Activated CD4-positive, alpha-beta T cell treated with anti-CD3 and anti-CD28 coated beads, Interleukin-2, amount 10 ng/mL, durations not matched to agents 7 days and 5 days (primary cell): Measurements from ENCODE around the gene SCYGR4. TPM values are rescaled to one million over a fixed set of nuclear protein-coding genes. Genes with fewer than 3 reads are reported as not detected.

Source experiments
- CTCF ChIA-PET: fragments of 350-600 bp; sonication (Branson Sonifier 250); formaldehyde crosslinking; loops from one replicate; lab custom pipeline; 2021; ENCODE audit warnings: antibody characterized with exemption; lab: Charles Lee
- POLR2A ChIA-PET: fragments of 350-600 bp; sonication (Branson Sonifier 250); formaldehyde crosslinking; loops from one replicate; lab custom pipeline; 2021; ENCODE audit warnings: antibody characterized with exemption; lab: Charles Lee
- DNase-seq: peaks from one replicate; pipeline ENCODE4 v3.0.0-alpha.2; 2020
- H3K27ac Mint-ChIP-seq: one replicate; pipeline ENCODE4 v1.8.0; 2021; ENCODE audit warnings: mild to moderate bottlenecking, moderate library complexity, mixed read lengths
- H3K27me3 Mint-ChIP-seq: one replicate; pipeline ENCODE4 v1.8.0; 2021; ENCODE audit warnings: mixed read lengths
- H3K36me3 Mint-ChIP-seq: one replicate; pipeline ENCODE4 v1.8.0; 2021; ENCODE audit warnings: low read depth, mixed read lengths
- H3K4me1 Mint-ChIP-seq: one replicate; pipeline ENCODE4 v1.8.0; 2021; ENCODE audit warnings: mixed read lengths
- H3K4me3 Mint-ChIP-seq: one replicate; pipeline ENCODE4 v1.8.0; 2021; ENCODE audit warnings: mild to moderate bottlenecking, moderate library complexity, mixed read lengths
- H3K9me3 Mint-ChIP-seq: one replicate; pipeline ENCODE4 v1.8.0; 2021; ENCODE audit warnings: mixed read lengths
- total RNA-seq, 2 experiments: library from RNA; stranded (reverse); gene quantifications; one replicate each; pipeline ENCODE4 v1.2.3, GENCODE V29; 2021

The SCYGR4 gene
- not detected for total RNA-seq

GRCh38 chr2:227617316-227618230 lies at the start of gene SCYGR4:
TSS of gene SCYGR4 (plus strand) at chr2:227617498. CDS start at chr2:227617498, 0 bp downstream.
- no peak within 1 kb of the TSS for H3K27ac Mint-ChIP-seq
- ChIA-PET CTCF (no interaction called here), POLR2A (no interaction called here)
- H3K4me1 Mint-ChIP-seq, result no peaks in the 10 kb centered on the region
- no peaks in the 10 kb centered on the region for H3K36me3 Mint-ChIP-seq
- no peak within 1 kb of the TSS for H3K4me3 Mint-ChIP-seq
- DNase-seq, result no peak
- peaks cover 9% of the 10 kb centered on the region for H3K27me3 Mint-ChIP-seq
- no peaks in the 10 kb centered on the region for H3K9me3 Mint-ChIP-seq

DNA sequence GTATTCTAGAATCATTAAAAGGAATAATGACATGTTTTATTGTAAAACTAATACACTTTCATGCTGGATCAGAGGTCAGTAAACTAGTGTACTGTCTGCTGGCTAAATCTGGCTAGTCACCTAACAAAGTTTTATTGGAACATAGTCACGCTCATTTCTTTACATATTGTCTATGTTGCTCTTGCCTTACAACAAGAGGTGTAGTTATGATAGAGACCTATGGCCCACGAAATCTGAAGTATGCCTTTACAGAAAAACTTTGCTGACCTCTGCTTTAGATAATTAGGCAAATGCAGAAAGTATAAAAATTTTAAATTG lies 48.5 kb upstream of the SCYGR4 start:
- CTCF ChIA-PET, result no interaction called here
- Mint-ChIP-seq H3K27me3 (peaks cover 5% of the 10 kb centered on the region), H3K9me3 (no peaks in the 10 kb centered on the region), H3K4me3 (no peak overlapping the region), H3K27ac (no peak overlapping the region), H3K4me1 (no peaks in the 10 kb centered on the region), H3K36me3 (no peaks in the 10 kb centered on the region)
- no peak for DNase-seq
- POLR2A ChIA-PET, result no interaction called here

DNA sequence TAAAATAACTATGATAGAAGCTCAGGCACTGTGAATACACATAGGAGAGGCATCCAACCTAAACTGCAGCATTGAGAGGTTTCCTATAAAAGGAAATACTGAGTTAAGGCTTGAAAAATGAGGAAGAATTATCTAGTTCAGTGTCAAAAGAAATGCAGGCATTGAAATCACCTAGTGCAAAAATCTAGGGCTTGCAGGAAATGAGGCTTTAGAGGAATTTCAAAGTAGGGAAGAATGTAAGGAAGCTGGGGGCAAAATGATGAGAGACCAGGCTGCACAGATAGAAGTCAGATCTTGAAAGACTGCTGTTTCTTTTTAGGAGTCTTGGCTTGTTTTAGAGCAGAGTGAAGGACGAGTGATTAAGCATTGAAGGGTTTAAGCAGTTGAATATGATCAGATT lies 46.7 kb upstream of the SCYGR4 start:
- CTCF ChIA-PET, result no interaction called here
- H3K4me1 Mint-ChIP-seq, result no peaks in the 10 kb centered on the region
- H3K4me3 Mint-ChIP-seq, result no peak overlapping the region
- DNase-seq, result no peak
- H3K27me3 Mint-ChIP-seq, result peaks cover 7% of the 10 kb centered on the region
- H3K9me3 Mint-ChIP-seq, result no peaks in the 10 kb centered on the region
- H3K27ac Mint-ChIP-seq, result no peak overlapping the region
- H3K36me3 Mint-ChIP-seq, result no peaks in the 10 kb centered on the region
- POLR2A ChIA-PET, result no interaction called here

- ChIA-PET CTCF (no interaction called here), POLR2A (no interaction called here)
- Mint-ChIP-seq H3K9me3 (no peaks in the 10 kb centered on the region), H3K4me3 (no peak overlapping the region), H3K27me3 (peaks cover 30% of the 10 kb centered on the region), H3K36me3 (no peaks in the 10 kb centered on the region), H3K27ac (no peak overlapping the region), H3K4me1 (no peaks in the 10 kb centered on the region)
- no peak for DNase-seq
Measured at GRCh38 chr2:227576110-227576509, 41.2 kb upstream of the SCYGR4 start.

DNA sequence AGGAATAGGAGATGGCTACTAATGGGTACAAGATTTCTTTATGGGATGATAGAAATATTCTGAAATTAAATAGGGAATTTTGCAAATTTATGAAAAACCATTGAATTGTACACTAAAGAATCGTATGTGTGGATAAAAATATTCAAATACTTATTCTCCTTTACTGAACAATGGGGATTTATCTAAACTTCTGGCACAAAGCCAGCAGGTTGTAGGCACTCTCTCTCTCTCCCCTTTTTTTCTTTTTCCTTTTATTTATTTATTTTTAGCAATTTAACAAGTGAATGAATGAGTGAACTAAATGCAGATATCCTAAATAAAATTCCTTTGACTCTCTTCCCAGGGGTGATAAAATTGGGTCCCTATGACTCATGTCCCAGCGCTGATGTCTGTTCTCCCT lies 40.5 kb upstream of the SCYGR4 start:
- ChIA-PET POLR2A (no interaction called here), CTCF (no interaction called here)
- H3K27ac Mint-ChIP-seq, result no peak overlapping the region
- DNase-seq, result no peak
- no peak overlapping the region for H3K4me3 Mint-ChIP-seq
- H3K36me3 Mint-ChIP-seq, result no peaks in the 10 kb centered on the region
- H3K9me3 Mint-ChIP-seq, result no peaks in the 10 kb centered on the region
- no peaks in the 10 kb centered on the region for H3K4me1 Mint-ChIP-seq
- peaks cover 31% of the 10 kb centered on the region for H3K27me3 Mint-ChIP-seq

DNA sequence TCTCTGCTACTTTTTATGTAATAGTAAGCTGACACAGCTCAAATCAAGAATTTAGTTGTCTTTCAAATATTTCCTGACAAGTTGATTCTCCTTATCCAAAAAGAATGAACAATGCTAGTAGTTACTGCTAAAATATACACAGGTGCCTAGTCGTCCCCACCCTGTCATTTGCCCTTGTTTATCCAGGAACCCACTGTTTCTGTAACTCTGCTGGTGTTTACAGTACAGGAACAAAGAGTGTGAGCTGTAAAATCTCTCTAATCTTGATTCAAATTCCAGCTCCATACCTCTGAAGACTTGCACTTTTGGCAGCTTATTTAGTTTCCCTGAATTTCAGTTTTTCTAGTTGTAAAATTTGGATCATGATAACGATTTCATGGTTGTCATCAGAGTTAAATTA lies 39.7 kb upstream of the SCYGR4 start:
- Mint-ChIP-seq H3K27ac (no peak overlapping the region), H3K4me1 (no peaks in the 10 kb centered on the region), H3K27me3 (peaks cover 29% of the 10 kb centered on the region), H3K36me3 (no peaks in the 10 kb centered on the region), H3K4me3 (no peak overlapping the region), H3K9me3 (peaks cover 3% of the 10 kb centered on the region)
- no peak for DNase-seq
- ChIA-PET CTCF (no interaction called here), POLR2A (no interaction called here)

DNA sequence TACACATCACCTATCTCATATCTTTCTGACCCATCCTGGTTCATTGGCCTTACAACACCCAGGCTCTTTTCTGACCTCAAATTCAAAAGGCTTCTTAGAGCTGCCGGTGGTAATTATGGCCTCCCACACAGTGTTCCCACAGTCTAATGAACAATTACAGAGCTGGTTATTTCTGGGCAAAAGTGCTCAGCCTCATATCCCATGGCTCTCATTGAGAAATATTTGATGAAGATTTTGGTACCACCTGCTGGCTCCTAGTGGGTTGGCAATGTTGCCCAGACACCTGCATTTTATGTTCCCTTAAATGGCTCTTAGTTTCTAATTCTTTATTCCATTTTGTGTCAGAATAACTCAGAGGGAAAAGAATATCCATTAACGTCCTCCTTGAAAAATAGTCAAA lies 38.7 kb upstream of the SCYGR4 start:
- CTCF ChIA-PET, result no interaction called here

DNA sequence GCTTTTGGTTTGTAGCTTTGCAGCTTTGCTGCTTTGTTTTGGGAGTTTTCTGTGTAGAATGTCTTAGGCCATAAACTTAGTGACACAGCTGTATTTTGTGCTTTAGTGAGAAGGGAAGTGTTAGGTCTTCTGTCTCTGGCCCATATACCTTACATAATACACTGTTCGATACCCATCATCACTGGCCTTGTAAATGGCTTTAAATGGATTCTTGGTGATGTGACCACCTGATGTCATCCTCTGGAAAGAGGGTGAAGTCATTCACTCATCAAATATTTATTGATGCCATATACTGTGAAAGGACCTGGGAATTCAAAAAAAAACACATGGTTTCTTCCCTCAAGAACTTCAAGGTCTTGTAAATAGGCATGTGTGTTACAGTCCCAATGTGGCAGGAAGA lies 37.5 kb upstream of the SCYGR4 start:
- no peak overlapping the region for H3K4me3 Mint-ChIP-seq
- H3K27ac Mint-ChIP-seq, result no peak overlapping the region
- H3K4me1 Mint-ChIP-seq, result no peaks in the 10 kb centered on the region
- CTCF ChIA-PET, result interaction anchor here (0.6 to 0.7 kb wide), 2 partner anchors 9 to 417 kb away, joined by 3 read pairs; no protein-coding TSS in a partner anchor
- H3K27me3 Mint-ChIP-seq, result peaks cover 29% of the 10 kb centered on the region
- no peak for DNase-seq
- POLR2A ChIA-PET, result no interaction called here
- peaks cover 10% of the 10 kb centered on the region for H3K9me3 Mint-ChIP-seq
- H3K36me3 Mint-ChIP-seq, result no peaks in the 10 kb centered on the region

More for the DNA sequence above, 38.7 kb upstream of the SCYGR4 start:
- no peak overlapping the region for H3K27ac Mint-ChIP-seq
- H3K36me3 Mint-ChIP-seq, result no peaks in the 10 kb centered on the region
- peaks cover 29% of the 10 kb centered on the region for H3K27me3 Mint-ChIP-seq
- POLR2A ChIA-PET, result no interaction called here
- DNase-seq, result no peak
- no peaks in the 10 kb centered on the region for H3K4me1 Mint-ChIP-seq
- H3K4me3 Mint-ChIP-seq, result no peak overlapping the region
- H3K9me3 Mint-ChIP-seq, result peaks cover 9% of the 10 kb centered on the region

- H3K36me3 Mint-ChIP-seq, result no peaks in the 10 kb centered on the region
- DNase-seq, result no peak
- peaks cover 10% of the 10 kb centered on the region for H3K9me3 Mint-ChIP-seq
- peaks cover 23% of the 10 kb centered on the region for H3K27me3 Mint-ChIP-seq
- no peak overlapping the region for H3K27ac Mint-ChIP-seq
- ChIA-PET CTCF (no interaction called here), POLR2A (no interaction called here)
- H3K4me3 Mint-ChIP-seq, result no peak overlapping the region
- no peaks in the 10 kb centered on the region for H3K4me1 Mint-ChIP-seq
Measured at GRCh38 chr2:227582369-227582768, 34.9 kb upstream of the SCYGR4 start.

DNA sequence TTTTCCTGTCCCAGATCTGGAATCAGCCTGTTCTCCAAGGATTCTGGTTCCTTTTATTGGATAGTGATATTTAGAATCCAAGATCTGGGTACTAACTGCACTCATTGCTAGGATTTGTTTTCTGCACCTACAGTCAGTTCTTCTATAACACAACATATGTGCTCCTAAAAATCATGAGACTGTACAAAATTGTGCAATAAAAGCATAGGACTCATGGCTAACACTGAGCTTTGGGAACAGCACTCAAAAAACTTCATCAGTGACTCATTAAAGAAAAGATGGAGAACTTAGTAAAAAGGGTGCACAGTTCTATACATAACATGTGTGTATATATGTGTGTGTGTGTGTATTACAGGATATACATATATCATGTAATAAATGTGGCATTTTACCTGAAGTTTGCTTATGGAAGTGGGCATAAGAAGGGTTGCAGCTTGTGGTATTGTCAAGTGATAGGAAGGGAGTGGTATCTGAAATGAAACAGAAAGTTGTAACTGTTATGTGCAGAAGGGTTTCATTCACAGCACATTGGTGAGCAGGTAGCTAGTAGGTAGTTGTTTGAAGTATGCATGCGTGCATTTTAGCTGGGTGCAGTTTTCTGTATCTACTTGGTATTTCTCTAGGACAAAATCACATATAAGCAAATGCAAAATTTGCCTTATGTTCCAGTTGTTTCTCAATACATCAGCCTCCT lies 24.5 kb upstream of the SCYGR4 start:
- no peak for DNase-seq
- Mint-ChIP-seq H3K9me3 (peaks cover 3% of the 10 kb centered on the region), H3K4me3 (no peak overlapping the region), H3K4me1 (peaks cover 15% of the 10 kb centered on the region), H3K27me3 (peaks cover 39% of the 10 kb centered on the region), H3K27ac (no peak overlapping the region), H3K36me3 (no peaks in the 10 kb centered on the region)
- ChIA-PET CTCF (no interaction called here), POLR2A (no interaction called here)

- POLR2A ChIA-PET, result no interaction called here
- DNase-seq, result no peak
- Mint-ChIP-seq H3K4me1 (peaks cover 15% of the 10 kb centered on the region), H3K4me3 (no peak overlapping the region), H3K27me3 (peaks cover 22% of the 10 kb centered on the region), H3K27ac (no peak overlapping the region), H3K9me3 (peaks cover 3% of the 10 kb centered on the region), H3K36me3 (no peaks in the 10 kb centered on the region)
- CTCF ChIA-PET, result no interaction called here
Measured at GRCh38 chr2:227595797-227596196, 21.5 kb upstream of the SCYGR4 start.

DNA sequence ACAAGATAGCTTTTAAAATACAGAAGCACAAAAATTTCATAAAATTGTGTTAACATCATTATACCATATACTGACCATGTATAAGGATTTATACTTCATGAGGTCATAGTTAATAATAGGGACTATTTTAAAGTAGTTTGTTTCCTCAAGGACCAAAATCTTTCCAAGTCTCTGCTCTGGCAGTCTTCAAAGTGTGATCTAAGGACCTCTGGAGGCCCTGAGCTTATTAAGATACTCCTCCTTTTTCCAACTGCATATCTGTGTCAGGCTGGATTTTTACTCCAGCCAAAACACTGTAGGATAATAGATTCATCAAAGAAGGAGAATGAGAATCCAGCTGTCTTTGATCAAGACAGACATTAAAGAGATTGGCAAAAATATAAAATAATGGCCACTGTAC lies 20.3 kb upstream of the SCYGR4 start:
- Mint-ChIP-seq H3K36me3 (no peaks in the 10 kb centered on the region), H3K4me3 (no peak overlapping the region), H3K27ac (no peak overlapping the region), H3K9me3 (peaks cover 3% of the 10 kb centered on the region), H3K4me1 (peaks cover 15% of the 10 kb centered on the region), H3K27me3 (peaks cover 17% of the 10 kb centered on the region)
- POLR2A ChIA-PET, result no interaction called here
- no peak for DNase-seq
- CTCF ChIA-PET, result no interaction called here

DNA sequence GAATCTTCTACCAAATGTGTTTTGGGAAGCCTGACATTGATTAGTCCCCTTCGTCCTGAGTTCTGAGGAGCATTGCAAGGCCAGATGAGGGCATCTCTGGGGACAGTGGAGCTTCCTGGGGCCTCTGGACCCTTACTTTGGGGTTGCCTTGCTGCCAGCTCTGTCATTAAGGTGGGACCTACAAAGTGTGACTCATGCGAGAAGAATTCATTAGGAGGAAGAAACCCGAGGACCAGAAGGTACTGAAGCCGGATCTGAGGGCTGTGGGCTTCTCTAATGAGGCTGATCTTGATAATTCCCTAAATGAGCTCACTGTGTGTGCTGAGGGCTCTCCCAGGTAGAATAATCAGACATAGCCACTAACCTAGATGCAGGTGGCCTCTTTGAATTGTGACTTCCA lies 19.3 kb upstream of the SCYGR4 start:
- Mint-ChIP-seq H3K9me3 (peaks cover 3% of the 10 kb centered on the region), H3K36me3 (no peaks in the 10 kb centered on the region), H3K27ac (no peak overlapping the region), H3K27me3 (peaks cover 20% of the 10 kb centered on the region), H3K4me1 (peaks cover 5% of the 10 kb centered on the region), H3K4me3 (no peak overlapping the region)
- CTCF ChIA-PET, result no interaction called here
- POLR2A ChIA-PET, result interaction anchor here (0.6 kb wide), 1 partner anchor 421 kb away, joined by 6 read pairs; no protein-coding TSS in a partner anchor
- no peak for DNase-seq
